Activated naive CD8-positive, alpha-beta T cell treated with anti-CD3 and anti-CD28 coated beads, Interleukin-2, amount 50 U/mL, for 16 hours (primary cell): ENCODE measurements around the gene SNRPD3.
"Not testable (repeated sequence)": the region's sequence is repeated elsewhere in the genome, so short reads cannot be mapped to it uniquely, and the experiment has no call there.

ENCODE experiments used
- DNase-seq: peaks from one replicate; pipeline ENCODE4 v3.0.0-alpha.2; 2020; ENCODE audit warnings: low read depth, low spot score

The SNRPD3 gene

DNA sequence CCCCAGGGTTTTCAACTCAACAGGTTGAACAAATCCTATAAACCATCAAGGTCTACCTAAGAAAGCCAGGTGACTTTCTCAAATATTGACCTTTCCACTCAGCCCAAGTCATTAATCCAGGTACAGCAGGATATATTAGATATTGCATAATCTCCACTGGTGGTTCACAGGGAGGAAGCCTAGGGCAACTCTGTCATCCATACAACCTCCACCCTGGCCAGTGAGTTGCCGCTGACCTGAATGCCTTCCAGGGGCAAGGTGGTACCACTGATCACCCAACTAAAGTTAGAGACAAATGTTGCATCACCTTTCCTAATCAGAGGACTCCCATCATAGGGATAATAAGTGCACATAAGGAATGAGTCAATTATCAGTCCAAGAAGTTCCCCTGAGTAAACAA, 23.7 kb upstream of the SNRPD3 start:
- no peak for DNase-seq

DNA sequence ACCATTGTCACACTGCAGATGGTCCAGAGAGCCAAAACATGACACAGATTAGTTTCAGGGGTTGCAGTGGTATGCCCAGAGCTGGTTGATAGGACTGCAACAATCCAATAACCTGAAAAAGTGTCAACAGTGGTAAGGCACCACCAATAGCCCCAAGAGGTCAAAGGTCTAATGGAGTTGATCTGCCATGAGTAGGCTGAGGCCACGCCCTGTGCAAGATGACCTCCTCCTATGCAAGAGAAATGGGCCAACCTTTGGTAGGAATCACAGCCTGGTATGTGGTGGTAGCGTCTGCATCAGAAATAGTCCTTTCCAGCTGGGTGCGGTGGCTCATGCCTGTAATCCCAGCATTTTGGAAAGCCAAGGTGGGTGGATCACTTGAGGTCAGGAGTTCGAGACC, 20.5 kb upstream of the SNRPD3 start:
- no peak for DNase-seq

DNA sequence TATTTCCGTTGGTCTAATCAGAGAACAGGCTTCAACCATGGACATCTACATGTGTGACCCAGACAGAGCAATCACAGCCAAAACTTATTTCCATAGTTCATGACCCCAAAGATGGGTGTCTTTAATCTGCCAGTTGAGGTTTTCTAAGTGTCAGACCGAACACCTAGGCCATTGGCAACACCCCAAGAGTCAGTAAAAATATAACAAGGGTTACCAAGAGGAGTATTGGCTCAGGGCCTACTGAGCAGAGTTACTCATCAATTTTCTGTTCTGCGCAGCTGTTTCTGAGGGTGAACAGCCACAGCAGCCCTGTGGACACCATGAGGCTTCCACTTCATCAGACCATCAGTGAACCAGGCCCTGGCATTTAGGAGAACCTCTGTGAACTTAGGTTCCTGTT, 19.7 kb upstream of the SNRPD3 start:
- DNase-seq = no peak

DNA sequence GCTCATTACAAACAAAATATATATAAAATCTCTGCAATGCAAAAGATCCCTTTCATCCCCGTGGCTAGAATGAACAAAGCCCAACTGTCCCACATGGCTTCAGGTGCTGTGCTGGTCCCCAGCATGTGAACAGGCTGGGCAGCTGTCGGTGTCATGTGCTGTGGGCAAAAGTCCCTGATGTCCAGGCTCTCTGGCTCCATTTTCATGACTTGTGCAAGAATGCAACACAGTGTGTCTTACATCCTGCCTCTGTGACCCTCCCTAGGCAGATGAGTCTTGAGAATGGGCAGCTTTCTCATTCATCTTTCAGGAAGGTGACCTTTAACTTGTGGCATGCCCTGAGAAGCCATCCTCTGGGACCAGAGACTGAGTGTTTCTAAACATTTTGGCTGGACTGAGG, 15.3 kb upstream of the SNRPD3 start:
- DNase-seq = no peak

DNA sequence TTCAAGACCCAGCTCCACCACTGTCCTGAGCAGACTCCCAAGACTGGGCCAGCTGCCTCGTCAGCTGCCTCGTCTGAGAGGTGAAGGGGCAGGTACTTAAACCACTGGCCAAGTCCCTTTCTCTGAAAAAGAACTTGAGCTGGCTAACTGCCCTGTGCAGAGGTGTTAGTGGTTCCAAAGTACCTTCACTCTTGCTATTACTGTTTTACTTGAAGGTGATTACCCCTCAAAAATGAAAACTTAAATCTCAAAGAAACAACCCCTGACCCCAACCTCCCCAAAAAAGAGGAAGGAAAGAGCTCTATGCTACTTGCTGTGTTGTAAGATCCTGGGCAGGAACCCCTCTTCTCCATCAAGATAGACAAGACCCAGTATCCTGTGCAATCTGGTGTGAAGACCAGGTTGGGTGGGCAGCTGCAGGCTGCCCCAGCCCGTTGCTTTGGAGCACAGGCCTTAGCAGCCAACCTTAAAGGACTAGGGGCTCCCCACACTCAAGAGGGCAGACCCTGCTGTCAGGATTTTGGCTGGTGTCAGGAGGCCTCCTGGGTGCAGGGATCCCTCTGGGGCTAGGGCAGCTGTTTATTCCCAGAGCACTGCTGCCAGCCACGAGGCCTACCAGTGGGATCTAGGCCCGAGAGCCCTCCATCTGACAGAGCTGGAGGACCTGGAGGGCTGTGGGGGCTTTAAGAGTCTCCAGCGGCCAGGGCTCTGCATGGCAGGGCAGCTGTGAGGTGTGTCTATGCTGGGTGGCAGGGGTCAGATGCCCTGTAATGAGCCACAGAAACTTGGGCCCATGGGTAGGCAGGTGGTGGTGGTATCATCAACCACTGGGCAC, 13.9 kb upstream of the SNRPD3 start:
- no peak for DNase-seq

DNA sequence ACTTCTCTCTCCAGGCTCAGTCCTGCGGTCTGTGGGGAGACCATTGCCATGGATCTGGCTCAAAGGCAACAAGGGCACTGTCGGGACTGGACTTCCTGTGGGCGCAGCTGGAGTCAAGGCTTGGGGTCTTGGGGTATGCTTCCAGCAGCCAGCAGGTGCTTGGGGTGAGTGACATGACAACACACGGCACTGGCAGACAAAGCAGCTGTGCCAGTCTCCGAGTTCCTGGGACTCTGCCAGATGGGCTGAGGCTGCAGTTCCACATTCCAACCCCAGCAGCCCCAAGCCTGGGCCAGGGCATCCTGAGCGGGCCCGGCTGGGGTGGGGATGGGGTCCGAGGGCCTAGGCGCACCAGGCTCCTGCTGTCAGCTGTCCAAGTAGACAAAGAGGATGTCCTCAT, 13.2 kb upstream of the SNRPD3 start:
- DNase-seq = no peak

DNA sequence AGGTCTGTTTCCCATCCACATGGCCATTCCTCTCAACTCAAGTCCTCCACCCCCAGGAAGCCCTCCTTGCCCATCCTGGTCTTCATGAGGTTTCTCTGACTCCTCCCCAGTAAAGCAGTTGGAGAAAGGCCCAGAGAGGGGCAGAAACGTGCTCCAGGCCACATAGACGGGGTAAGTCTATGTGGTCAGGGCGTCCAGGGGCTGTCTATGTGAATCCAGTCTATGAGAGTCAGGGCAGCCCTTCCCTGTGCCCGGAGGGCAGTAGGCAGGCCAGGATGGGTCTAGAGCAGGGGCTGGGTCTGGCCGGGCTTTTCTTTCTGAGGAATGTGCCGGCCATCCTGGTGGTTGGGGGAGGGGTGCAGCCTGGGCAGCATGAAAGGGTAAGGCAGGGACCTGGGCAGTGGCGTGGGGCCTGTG, 12.6 kb upstream of the SNRPD3 start:
- no peak for DNase-seq

DNA sequence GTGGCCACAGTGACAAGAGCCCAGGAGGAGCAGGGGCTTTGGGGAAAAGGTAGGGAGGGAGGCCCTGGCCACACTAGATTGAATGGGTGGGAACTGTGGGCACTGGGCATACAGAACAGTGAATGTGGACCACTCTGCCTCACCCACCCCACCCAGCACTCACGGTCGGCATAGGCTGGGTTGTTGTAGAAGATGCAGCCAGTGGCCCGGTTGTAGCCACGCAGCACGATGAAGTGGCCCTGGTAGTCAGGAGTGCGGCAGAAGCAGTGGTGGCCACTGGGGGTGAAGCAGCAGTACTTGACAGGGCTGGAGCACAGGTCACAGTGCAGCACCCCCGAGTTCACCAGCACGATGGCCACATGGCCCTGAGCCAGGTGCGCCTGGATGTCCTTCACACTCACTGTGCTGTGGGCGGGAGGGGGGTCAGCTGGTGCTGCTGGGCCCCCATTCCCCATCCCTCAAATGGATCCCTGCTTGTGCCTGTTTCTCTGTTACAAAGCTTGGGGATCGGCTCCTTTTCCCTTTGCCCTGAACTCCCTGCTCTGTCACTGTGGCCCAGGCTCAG, 12.0 kb upstream of the SNRPD3 start:
- DNase-seq = no peak

DNA sequence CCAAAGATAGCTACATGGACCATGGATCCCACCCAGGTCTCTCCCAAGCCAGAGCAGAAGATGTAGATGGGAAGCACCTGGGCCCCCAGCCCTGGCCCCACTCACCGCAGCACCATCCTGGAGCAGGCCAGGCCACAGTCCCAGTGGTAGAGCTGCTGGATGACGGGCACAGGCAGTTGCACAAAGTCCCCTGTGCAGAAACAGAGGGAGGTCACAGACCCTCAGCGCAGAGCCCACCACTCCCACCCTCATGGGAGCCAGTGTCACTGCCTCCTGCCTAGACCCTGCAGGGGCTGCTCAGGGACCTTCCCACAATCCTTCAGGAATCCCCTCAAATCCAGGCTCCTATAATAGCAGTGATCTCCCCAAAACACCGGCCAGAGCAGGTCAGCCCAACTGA, 7.0 kb upstream of the SNRPD3 start:
- no peak for DNase-seq

DNA sequence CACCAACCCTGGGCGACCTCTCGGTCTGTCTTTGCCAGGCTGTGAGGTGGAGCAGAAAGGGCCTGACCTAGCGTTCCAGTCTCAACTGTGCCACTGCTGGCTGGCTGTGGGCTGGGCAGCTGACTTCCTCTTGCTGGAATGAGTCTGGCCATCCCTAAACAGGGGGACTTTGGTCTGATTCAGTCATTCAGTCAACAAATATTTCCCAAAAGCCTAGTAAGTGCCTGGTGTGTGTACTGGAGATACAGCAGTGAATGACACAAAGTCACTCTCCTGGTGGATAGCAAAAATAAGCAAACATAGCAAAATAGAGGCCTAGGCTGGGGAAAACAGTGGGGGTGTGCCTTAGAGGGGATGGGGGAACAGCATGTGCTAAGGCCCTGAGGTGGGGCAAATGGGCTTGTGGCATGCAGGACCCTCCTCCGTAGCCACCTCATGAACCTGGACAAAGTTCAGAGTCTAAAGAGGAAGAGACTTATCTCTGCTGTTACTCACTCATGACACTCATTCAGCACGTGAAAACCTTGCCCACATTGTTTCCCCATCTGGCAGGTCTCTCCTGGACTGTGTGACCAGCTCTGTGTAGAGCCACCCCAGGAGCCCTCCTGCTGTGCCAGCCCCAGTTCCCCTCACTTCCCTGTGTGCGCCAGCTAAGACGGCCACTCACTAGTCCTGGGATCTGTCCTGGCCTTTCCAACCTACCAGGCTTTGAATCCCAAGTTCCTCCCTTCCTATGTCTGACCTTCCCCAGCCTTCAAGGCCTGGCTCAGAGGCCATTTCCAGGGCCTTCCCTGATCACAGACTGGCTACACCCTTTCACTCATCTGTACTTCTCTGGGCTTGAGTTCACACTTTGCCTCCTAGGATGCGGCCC, 5.5 kb upstream of the SNRPD3 start:
- DNase-seq = no peak

DNA sequence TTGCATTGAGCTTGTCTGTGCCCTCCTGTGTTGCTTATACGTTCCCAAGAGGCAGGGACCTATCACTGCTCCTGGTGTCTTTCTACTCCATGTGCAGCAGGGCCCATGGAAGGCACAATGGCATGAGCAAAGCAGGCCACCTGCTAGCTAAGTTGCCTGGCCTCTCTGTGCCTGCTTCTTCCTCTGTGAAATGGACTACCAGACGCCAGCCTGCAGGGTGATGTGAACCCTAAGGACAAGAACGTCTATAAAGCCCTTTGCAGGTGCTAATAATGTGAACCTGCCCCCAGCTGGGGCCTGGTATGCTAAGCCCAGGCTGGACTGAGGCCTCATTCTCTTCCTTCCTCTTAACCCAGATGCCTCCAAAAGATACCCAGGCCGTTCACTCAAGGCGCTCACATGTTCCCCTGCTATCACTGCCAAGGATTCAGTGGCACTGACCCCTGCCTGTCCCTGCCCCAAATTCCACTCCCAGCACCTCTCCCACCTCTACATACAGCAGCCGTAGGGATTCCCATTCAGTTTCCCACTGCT, 4.8 kb upstream of the SNRPD3 start:
- DNase-seq = no peak

DNA sequence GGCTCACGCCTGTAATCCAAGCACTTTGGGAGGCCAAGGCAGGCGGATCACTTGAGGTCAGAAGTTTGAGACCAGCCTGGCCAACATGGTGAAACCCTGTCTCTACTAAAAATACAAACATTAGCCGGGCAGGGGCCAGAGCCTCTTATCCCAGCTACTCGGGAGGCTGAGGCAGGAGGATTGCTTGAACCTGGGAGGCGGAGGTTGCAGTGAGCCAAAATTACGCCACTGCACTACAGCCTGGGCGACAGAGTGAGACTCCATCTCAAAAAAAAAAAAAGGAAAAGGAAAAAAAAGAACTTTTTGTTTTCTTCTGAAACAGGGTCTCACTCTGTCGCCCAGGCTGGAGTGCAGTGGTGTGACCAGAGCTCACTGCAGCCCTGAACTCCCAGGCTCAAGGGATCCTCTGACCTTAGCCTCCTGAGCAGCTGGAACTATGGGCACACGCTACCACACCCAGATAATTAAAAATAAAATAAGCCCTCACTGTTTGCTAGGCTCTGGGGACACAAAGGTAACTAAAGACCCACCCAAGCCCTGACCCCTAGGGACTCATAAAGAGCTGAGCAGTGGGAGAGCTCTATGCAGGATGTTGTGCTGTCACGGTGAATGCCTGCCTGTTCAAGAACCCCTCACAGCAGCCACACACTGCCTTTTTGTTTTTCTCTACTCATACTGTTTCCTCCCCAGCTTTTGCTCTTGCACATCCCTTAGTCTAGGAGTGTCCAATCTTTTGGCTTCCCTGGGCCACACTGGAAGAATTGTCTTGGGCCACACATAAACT, 3.1 kb upstream of the SNRPD3 start:
- not testable (repeated sequence) for DNase-seq

DNA sequence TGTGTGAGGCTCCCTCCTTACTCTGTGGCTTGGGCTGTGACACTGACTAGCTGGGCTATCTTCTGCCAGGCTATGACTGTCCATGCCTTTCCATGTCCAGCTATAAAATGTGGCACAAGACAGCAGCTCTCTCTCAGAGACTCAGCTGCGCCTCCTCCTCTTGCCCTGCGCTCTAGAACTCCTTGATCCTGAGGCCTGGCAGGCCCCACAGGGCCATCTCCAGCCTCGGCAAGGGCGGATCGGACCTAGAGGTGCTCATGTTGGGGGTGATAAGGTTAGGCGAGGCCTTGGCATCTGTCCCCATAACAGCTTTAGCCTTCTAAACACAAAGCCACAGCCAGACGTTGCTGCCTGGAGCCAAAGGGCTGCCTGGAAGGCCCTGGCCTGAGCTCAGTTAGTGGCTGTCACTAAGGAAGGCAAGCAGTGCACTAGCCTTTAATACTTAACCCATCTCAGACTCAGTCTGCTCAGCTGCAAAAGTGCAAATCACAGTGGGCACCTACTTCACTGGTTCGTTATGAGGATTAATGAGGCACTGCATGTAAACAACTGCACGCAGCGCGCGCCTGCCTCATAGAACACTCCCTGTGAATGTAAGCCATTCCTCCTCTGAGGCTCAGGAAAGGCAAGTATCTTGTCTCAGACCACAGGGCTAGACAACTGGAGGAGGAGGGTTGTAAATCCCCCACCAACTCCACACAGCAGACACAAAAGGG, 2.0 kb upstream of the SNRPD3 start:
- no peak for DNase-seq

DNA sequence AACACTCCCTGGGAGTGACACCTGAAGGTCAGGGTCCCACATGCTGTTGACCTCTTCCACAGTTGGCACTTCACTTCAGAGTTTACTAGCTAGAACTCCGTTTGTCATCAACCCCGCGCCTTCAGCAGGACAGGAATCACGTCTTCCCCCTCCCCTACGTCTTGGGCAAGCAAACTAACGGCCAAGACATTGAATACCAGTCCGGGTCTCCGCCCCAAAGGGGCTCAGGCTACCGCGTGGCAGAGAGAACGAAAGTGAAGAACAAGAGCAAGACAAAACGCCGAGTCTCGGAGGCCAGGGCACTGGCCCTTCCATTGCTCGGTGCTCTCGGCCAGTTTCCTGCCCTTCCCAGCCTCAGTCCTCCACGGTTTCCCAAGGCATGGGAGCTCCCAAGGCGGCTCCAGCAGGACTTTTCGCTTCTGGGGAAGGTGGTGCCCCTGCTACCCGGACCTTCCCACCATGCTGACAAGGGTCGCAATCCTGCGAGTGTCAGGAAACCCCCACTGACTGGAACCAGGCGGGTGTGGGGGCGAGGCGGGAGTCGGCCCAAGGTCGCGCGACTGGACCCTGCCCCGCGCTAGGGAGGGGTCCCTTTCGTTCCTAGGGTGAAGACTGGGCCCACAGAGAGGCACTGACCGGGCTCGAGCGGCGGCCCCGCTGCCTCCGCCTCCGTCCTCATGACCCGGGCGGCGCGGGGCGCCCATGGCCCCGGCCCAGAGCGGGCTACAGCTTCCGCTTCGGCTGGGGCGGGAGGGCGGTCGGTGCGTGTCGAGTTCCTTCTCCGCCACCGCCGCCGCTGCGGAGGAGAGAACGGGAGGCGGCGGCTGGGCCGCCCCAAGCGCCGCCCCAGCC, 1.3 kb upstream of the SNRPD3 start, which contains the start of gene GUCD1:
Gene GUCD1, minus strand, starts transcription at position 826 of the 852 bp plus-strand sequence. Its CDS starts 147 bp downstream, at position 679.
- DNase-seq = no peak

DNA sequence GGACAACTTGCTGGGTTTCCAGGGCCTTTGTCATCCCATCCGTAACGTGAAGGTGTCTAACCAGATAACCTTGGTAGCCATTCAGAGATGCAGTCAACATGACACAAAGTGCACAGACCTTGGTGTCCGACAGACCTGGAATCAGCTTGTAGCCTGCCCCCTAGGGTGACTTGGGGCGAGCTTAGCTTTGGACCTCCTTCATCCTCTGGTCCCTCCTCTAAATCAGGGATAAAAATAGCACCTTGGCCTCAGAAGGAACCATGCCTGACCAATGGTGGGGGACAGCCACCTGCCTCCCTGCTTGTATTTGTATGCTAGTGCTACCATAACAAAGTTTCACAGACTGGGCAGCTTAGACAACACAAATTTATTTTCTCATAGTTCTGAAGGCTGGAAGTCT, 3.7 kb downstream of the SNRPD3 start:
- DNase-seq = no peak

DNA sequence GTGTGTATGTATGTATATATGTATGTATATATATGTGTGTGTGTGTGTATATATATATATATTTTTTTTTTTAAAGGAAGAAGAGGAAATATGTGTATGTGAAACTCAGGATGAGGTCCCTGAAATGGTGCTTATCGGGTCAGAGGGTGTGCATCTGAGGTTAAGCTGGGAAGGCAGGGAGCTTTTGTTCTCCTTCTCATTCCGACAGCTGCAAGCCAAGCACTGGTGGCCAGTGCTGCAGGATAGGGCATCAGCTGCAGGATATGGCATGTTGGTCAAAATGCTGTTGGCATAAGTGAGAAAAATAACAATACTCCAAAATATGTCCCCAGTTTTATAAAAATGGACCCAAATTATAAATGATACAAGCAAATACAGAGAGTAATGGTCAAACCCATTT, 7.4 kb downstream of the SNRPD3 start:
- no peak for DNase-seq

DNA sequence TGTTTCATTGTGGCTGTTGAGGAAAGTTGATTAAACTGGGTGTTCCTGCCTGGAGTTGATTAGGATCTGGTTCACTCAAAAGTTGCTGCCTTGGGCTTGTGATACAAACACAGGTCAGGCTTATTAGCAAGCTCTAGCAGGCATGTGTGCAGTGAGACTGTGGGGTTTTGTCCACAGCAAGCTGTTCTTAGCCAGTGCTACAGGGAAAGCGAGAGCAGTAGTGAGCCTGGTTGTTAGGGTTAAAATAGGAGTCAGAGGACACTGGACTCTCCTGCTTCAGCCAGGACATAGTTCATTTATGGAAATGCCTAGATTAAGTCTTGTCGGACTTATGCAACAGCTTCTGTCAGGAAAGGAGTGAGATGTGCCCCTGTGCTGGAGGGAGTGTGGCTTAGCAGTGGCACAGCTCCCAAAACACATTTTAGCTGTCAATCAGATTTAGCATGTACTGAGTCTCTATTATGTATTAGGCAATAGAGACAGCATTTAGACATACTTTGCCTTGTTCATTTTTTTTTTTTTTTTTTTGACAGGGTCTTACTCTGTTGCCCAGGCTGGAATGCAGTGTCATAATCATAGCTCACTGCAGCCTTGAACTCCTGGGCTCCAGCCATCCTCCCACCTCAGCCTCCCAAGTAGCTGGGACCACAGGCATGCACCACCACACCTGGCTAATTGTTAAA, 8.7 kb downstream of the SNRPD3 start:
- DNase-seq = no peak

DNA sequence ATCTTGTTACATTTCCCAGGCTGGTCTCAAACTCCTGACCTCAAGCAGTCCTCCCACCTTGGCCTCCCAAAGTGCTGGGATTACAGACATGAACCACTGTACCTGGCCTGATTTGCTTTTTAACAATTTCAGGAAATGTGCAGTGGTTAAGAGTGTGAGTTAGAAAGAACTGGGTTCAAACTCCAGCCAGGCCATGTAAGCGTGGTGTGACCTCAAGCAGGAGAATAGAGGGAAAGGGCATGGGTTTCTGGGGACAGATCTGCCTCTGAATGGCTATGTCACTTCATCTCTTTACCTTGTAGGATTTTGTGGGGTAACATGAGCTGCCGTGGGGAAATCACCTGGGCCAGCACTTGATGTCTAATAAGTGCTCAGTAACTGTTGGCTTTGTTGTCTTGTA, 9.3 kb downstream of the SNRPD3 start:
- no peak for DNase-seq

DNA sequence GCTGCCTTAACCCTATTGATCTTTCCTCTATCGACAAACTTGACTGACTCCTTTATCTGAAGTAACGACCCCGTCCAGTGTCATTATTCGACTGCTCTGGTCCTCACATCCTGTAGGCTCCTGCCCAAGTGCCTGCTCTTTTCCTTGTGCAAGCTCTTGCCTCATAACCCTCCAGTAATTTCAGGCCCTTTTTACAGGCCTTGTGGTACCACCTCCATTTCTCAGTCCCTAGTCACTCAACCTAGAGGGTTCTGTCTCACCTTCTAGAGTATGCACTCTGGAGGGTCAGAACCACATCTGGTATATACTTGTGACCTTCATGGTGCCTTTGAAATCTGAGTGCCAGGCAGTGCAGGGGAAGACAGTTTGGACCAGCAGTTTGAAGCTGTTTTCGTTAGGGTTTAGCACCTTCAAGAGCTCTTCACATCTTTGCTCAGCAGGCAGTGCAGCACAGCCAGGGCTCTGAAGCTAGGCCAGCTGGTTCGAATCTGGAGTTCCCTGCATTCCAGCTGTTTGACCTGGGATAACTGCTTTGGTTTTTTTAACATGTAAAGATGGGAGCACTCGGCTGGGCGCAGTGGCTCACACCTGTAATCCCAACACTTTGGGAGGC, 11.2 kb downstream of the SNRPD3 start:
- no peak for DNase-seq
